GM23338 (cell line): ENCODE results near the gene RXFP4. TPM values are rescaled to one million over a fixed set of nuclear protein-coding genes. Genes with fewer than 3 reads are reported as not detected.

Experiments
- ATAC-seq: fragments of 200-7000 bp; cut with Tn5 transposase; 3 replicates; pipeline ENCODE4 v1.9.1; 2020
- DNase-seq: peaks from one replicate; pipeline ENCODE4 v3.0.0-alpha.2; 2015; ENCODE audit warnings: low spot score
- H2AFZ ChIP-seq: fragments of 200-600 bp; sonication (generic); 2 replicates; pipeline ENCODE4 v1.8.0; 2016; ENCODE audit warnings: antibody characterized with exemption, mild to moderate bottlenecking, moderate library complexity
- H3F3A ChIP-seq: fragments of 200-600 bp; sonication (generic); replicated peaks from 2 replicates; pipeline ENCODE4 v1.8.0; 2017; ENCODE audit warnings: antibody characterized with exemption, mixed run types, low read depth
- H3K27ac ChIP-seq: fragments of 200-600 bp; sonication (generic); 2 replicates; pipeline ENCODE4 v1.6.1; 2016; ENCODE audit warnings: low read depth
- H3K27me3 ChIP-seq: fragments of 200-600 bp; sonication (generic); 2 replicates; pipeline ENCODE4 v1.8.0; 2016; ENCODE audit warnings: mild to moderate bottlenecking, mixed run types, moderate library complexity; ENCODE audit not compliant: insufficient read depth
- H3K36me3 ChIP-seq: fragments of 200-600 bp; sonication (generic); 2 replicates; pipeline ENCODE4 v1.8.0; 2016; ENCODE audit warnings: mild to moderate bottlenecking; ENCODE audit not compliant: insufficient read depth
- H3K4me1 ChIP-seq: fragments of 200-600 bp; sonication (generic); 2 replicates; pipeline ENCODE4 v1.8.0; 2016; ENCODE audit warnings: mild to moderate bottlenecking, moderate library complexity; ENCODE audit not compliant: insufficient read depth
- H3K4me2 ChIP-seq: fragments of 200-600 bp; sonication (generic); 2 replicates; pipeline ENCODE4 v1.7.1; 2017; ENCODE audit warnings: mixed run types
- H3K4me3 ChIP-seq: fragments of 200-600 bp; sonication (generic); 2 replicates; pipeline ENCODE4 v1.6.1; 2016; ENCODE audit warnings: mixed run types
- H3K79me2 ChIP-seq: fragments of 200-600 bp; sonication (generic); replicated peaks from 2 replicates; pipeline ENCODE4 v1.8.0; 2017; ENCODE audit warnings: mild to moderate bottlenecking; ENCODE audit not compliant: insufficient read depth
- H3K9me2 ChIP-seq: fragments of 200-600 bp; sonication (generic); 2 replicates; pipeline ENCODE4 v1.8.0; 2017; ENCODE audit not compliant: insufficient read depth
- H4K20me1 ChIP-seq: fragments of 200-600 bp; sonication (generic); replicated peaks from 2 replicates; pipeline ENCODE4 v1.8.0; 2017; ENCODE audit warnings: mild to moderate bottlenecking; ENCODE audit not compliant: insufficient read depth
- H3K27ac Mint-ChIP-seq: 2 replicates; pipeline ENCODE4 v1.8.0; 2020; ENCODE audit warnings: inconsistent platforms, mild to moderate bottlenecking, moderate library complexity, mixed read lengths
- H3K27me3 Mint-ChIP-seq: 3 replicates; pipeline ENCODE4 v1.8.0; 2022; ENCODE audit warnings: low read depth, mild to moderate bottlenecking, moderate library complexity, mixed read lengths, inconsistent platforms; ENCODE audit not compliant: insufficient read depth, poor library complexity
- H3K36me3 Mint-ChIP-seq: 3 replicates; pipeline ENCODE4 v1.8.0; 2021; ENCODE audit warnings: low read depth, mild to moderate bottlenecking, inconsistent platforms, moderate library complexity, mixed read lengths
- H3K4me1 Mint-ChIP-seq: 3 replicates; pipeline ENCODE4 v1.8.0; 2020; ENCODE audit warnings: mild to moderate bottlenecking, inconsistent platforms, mixed read lengths
- H3K4me3 Mint-ChIP-seq: 3 replicates; pipeline ENCODE4 v1.8.0; 2021; ENCODE audit warnings: moderate library complexity, mild to moderate bottlenecking, inconsistent platforms, mixed read lengths
- H3K9me3 Mint-ChIP-seq: 3 replicates; pipeline ENCODE4 v1.8.0; 2020; ENCODE audit warnings: moderate library complexity, mild to moderate bottlenecking, inconsistent platforms, mixed read lengths
- EZH2 ChIP-seq: fragments of 200-600 bp; sonication (generic); IDR thresholded peaks from one replicate; pipeline ENCODE4 v1.8.0; 2017; ENCODE audit warnings: antibody characterized with exemption, mild to moderate bottlenecking, low read depth; ENCODE audit not compliant: unreplicated experiment
- EZH2phosphoT487 ChIP-seq: fragments of 200-600 bp; sonication (generic); IDR thresholded peaks from one replicate; pipeline ENCODE4 v1.8.1; 2018; ENCODE audit warnings: antibody characterized with exemption; ENCODE audit not compliant: unreplicated experiment
- STAT1 ChIP-seq: IDR thresholded peaks from one replicate; pipeline ENCODE4 v1.6.1; 2016; ENCODE audit warnings: antibody characterized with exemption; ENCODE audit not compliant: unreplicated experiment
- ZNF331 ChIP-seq: fragments of 250-450 bp; sonication (Bioruptor Pico); IDR thresholded peaks from 2 replicates; pipeline ENCODE4 v1.5.0; 2020; ENCODE audit warnings: low read depth, mild to moderate bottlenecking, moderate library complexity
- polyA plus RNA-seq: library from polyadenylated mRNA; unstranded; fragments of >200 nt; fragmentation: Nextera tagmentation; extraction: Ambion mirVana; gene quantifications from 2 replicates; pipeline ENCODE4 v1.2.1, GENCODE V29; 2016
- total RNA-seq: library from RNA; depleted of rRNA; stranded (reverse); fragments of >200 nt; shearing (Covaris generic); gene quantifications from 2 replicates; pipeline ENCODE4 v1.2.3, GENCODE V29; 2014
- TF ChIP-seq, protein P1 (sequence below): fragments of 250-450 bp; sonication (Bioruptor Pico); IDR thresholded peaks from 2 replicates; pipeline ENCODE4 v1.5.0; 2020; ENCODE audit warnings: mild to moderate bottlenecking, moderate library complexity
- TF ChIP-seq, protein P2 (sequence below): IDR thresholded peaks from one replicate; pipeline ENCODE4 v1.6.1; 2018; ENCODE audit warnings: antibody characterized with exemption; ENCODE audit not compliant: unreplicated experiment
- TF ChIP-seq, protein P3 (sequence below), 2 experiments: fragments of 200-600 bp in 1 of 2; sonication (generic) in 1 of 2; conservative IDR thresholded peaks; 2 replicates each; pipeline versions ENCODE4 v1.5.1 to v1.6.1; 2016 to 2017; ENCODE audit warnings: antibody characterized with exemption in 2 of 2, low read depth in 2 of 2, mild to moderate bottlenecking in 2 of 2, moderate library complexity in 1 of 2
- TF ChIP-seq, protein P4 (sequence below): IDR thresholded peaks from 2 replicates; pipeline ENCODE4 v1.6.1; 2016; ENCODE audit warnings: antibody characterized with exemption

Gene RXFP4
- total and polyA plus RNA-seq, 2 experiments from 2014 or later, result not detected

DNA sequence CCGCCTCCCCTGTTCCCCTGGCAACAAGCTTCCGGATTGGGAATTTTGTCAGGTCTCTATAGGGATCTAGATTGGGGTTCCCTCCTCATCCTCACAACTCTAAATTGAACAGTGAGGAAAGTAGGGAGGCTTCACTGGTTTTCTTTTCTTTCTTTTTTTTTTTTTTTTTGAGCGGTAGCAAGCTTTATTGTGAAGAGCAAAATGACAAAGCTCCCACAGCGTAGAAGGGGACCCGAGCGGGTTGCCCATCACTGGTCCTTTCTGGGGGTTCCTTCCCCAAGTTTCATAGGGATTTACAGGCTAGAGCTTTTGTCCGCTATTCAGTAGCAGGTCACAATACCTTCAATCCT lies 26.6 kb downstream of the RXFP4 start:
- peak overlapping the region; percentile 30 for H3K4me3 Mint-ChIP-seq
- DNase-seq (peak; percentile 47), ATAC-seq (no peak)
- H3K36me3 ChIP-seq, result peaks cover 11% of the 10 kb centered on the region
- peak overlapping the region; percentile 78 for H3K27ac ChIP-seq
- peak overlapping the region; percentile 75 for H3K4me2 ChIP-seq
- no peaks in the 10 kb centered on the region for H3K9me2 ChIP-seq
- H3K27me3 ChIP-seq, result no peaks in the 10 kb centered on the region
- peaks cover 11% of the 10 kb centered on the region for H3K27me3 Mint-ChIP-seq
- peak overlapping the region; percentile 41 for H3K4me3 ChIP-seq
- no peak overlapping the region for H2AFZ ChIP-seq
- no peaks in the 10 kb centered on the region for H3K9me3 Mint-ChIP-seq
- peak overlapping the region; percentile 78 for H3K27ac Mint-ChIP-seq
- H3K79me2 ChIP-seq, result peaks cover 53% of the 10 kb centered on the region
- TF ChIP-seq, protein P1, sequence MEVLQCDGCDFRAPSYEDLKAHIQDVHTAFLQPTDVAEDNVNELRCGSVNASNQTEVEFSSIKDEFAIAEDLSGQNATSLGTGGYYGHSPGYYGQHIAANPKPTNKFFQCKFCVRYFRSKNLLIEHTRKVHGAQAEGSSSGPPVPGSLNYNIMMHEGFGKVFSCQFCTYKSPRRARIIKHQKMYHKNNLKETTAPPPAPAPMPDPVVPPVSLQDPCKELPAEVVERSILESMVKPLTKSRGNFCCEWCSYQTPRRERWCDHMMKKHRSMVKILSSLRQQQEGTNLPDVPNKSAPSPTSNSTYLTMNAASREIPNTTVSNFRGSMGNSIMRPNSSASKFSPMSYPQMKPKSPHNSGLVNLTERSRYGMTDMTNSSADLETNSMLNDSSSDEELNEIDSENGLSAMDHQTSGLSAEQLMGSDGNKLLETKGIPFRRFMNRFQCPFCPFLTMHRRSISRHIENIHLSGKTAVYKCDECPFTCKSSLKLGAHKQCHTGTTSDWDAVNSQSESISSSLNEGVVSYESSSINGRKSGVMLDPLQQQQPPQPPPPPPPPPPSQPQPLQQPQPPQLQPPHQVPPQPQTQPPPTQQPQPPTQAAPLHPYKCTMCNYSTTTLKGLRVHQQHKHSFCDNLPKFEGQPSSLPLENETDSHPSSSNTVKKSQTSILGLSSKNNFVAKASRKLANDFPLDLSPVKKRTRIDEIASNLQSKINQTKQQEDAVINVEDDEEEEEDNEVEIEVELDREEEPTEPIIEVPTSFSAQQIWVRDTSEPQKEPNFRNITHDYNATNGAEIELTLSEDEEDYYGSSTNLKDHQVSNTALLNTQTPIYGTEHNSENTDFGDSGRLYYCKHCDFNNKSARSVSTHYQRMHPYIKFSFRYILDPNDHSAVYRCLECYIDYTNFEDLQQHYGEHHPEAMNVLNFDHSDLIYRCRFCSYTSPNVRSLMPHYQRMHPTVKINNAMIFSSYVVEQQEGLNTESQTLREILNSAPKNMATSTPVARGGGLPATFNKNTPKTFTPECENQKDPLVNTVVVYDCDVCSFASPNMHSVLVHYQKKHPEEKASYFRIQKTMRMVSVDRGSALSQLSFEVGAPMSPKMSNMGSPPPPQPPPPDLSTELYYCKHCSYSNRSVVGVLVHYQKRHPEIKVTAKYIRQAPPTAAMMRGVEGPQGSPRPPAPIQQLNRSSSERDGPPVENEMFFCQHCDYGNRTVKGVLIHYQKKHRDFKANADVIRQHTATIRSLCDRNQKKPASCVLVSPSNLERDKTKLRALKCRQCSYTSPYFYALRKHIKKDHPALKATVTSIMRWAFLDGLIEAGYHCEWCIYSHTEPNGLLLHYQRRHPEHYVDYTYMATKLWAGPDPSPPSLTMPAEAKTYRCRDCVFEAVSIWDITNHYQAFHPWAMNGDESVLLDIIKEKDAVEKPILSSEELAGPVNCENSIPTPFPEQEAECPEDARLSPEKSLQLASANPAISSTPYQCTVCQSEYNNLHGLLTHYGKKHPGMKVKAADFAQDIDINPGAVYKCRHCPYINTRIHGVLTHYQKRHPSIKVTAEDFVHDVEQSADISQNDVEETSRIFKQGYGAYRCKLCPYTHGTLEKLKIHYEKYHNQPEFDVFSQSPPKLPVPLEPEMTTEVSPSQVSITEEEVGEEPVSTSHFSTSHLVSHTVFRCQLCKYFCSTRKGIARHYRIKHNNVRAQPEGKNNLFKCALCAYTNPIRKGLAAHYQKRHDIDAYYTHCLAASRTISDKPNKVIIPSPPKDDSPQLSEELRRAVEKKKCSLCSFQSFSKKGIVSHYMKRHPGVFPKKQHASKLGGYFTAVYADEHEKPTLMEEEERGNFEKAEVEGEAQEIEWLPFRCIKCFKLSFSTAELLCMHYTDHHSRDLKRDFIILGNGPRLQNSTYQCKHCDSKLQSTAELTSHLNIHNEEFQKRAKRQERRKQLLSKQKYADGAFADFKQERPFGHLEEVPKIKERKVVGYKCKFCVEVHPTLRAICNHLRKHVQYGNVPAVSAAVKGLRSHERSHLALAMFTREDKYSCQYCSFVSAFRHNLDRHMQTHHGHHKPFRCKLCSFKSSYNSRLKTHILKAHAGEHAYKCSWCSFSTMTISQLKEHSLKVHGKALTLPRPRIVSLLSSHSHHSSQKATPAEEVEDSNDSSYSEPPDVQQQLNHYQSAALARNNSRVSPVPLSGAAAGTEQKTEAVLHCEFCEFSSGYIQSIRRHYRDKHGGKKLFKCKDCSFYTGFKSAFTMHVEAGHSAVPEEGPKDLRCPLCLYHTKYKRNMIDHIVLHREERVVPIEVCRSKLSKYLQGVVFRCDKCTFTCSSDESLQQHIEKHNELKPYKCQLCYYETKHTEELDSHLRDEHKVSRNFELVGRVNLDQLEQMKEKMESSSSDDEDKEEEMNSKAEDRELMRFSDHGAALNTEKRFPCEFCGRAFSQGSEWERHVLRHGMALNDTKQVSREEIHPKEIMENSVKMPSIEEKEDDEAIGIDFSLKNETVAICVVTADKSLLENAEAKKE (CRISPR knock-in tag), result no peak
- TF ChIP-seq STAT1 (no peak), EZH2 (no peak), ZNF331 (no peak), EZH2phosphoT487 (no peak)
- TF ChIP-seq, protein P2, sequence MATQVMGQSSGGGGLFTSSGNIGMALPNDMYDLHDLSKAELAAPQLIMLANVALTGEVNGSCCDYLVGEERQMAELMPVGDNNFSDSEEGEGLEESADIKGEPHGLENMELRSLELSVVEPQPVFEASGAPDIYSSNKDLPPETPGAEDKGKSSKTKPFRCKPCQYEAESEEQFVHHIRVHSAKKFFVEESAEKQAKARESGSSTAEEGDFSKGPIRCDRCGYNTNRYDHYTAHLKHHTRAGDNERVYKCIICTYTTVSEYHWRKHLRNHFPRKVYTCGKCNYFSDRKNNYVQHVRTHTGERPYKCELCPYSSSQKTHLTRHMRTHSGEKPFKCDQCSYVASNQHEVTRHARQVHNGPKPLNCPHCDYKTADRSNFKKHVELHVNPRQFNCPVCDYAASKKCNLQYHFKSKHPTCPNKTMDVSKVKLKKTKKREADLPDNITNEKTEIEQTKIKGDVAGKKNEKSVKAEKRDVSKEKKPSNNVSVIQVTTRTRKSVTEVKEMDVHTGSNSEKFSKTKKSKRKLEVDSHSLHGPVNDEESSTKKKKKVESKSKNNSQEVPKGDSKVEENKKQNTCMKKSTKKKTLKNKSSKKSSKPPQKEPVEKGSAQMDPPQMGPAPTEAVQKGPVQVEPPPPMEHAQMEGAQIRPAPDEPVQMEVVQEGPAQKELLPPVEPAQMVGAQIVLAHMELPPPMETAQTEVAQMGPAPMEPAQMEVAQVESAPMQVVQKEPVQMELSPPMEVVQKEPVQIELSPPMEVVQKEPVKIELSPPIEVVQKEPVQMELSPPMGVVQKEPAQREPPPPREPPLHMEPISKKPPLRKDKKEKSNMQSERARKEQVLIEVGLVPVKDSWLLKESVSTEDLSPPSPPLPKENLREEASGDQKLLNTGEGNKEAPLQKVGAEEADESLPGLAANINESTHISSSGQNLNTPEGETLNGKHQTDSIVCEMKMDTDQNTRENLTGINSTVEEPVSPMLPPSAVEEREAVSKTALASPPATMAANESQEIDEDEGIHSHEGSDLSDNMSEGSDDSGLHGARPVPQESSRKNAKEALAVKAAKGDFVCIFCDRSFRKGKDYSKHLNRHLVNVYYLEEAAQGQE, result no peak
- TF ChIP-seq, protein P3, sequence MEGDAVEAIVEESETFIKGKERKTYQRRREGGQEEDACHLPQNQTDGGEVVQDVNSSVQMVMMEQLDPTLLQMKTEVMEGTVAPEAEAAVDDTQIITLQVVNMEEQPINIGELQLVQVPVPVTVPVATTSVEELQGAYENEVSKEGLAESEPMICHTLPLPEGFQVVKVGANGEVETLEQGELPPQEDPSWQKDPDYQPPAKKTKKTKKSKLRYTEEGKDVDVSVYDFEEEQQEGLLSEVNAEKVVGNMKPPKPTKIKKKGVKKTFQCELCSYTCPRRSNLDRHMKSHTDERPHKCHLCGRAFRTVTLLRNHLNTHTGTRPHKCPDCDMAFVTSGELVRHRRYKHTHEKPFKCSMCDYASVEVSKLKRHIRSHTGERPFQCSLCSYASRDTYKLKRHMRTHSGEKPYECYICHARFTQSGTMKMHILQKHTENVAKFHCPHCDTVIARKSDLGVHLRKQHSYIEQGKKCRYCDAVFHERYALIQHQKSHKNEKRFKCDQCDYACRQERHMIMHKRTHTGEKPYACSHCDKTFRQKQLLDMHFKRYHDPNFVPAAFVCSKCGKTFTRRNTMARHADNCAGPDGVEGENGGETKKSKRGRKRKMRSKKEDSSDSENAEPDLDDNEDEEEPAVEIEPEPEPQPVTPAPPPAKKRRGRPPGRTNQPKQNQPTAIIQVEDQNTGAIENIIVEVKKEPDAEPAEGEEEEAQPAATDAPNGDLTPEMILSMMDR (conservative IDR thresholded peaks at IDR 0.05; ENCODE audit: low read depth in 2 of 2), result no peak
- TF ChIP-seq, protein P4, sequence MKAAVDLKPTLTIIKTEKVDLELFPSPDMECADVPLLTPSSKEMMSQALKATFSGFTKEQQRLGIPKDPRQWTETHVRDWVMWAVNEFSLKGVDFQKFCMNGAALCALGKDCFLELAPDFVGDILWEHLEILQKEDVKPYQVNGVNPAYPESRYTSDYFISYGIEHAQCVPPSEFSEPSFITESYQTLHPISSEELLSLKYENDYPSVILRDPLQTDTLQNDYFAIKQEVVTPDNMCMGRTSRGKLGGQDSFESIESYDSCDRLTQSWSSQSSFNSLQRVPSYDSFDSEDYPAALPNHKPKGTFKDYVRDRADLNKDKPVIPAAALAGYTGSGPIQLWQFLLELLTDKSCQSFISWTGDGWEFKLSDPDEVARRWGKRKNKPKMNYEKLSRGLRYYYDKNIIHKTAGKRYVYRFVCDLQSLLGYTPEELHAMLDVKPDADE, result no peak
- H3K36me3 Mint-ChIP-seq, result peaks cover 61% of the 10 kb centered on the region
- H3K4me1 Mint-ChIP-seq, result peaks cover 65% of the 10 kb centered on the region
- peaks cover 39% of the 10 kb centered on the region for H4K20me1 ChIP-seq
- peaks cover 47% of the 10 kb centered on the region for H3K4me1 ChIP-seq
- 0 out of 2 replicates have a peak, but pooled peaks cover 7% of the 10 kb centered on the region for H3F3A ChIP-seq
